Stimulated activated CD4-positive, alpha-beta T cell treated with anti-CD3 and anti-CD28 coated beads, Interleukin-15, amount 100 ng/mL, for 1 hour (primary cell): ENCODE data around the gene HSP90AB1.

Experiments used
- DNase-seq, 2 donors: peaks; one replicate each; pipeline ENCODE4 v3.0.0-alpha.2; 2020; ENCODE audit warnings: low read depth in 1 of 2, low spot score in 1 of 2

Gene HSP90AB1

GRCh38 chr6:44268095-44268628 lies 21.3 kb downstream of the HSP90AB1 start:
- peak in 1 of 2 donors; percentile 40 for DNase-seq

- no peak for DNase-seq
These were observed 22.4 kb downstream of the HSP90AB1 start for GRCh38 chr6:44269178-44269920.

- no peak for DNase-seq
These were observed 23.1 kb downstream of the HSP90AB1 start, which contains the start of gene TMEM151B for GRCh38 chr6:44269921-44270525. Gene TMEM151B, plus strand, starts transcription at chr6:44270450. Its CDS starts 293 bp downstream, at chr6:44270743.

GRCh38 chr6:44270526-44271405 lies 23.9 kb downstream of the HSP90AB1 start:
- DNase-seq: no peak

- DNase-seq: no peak
These were observed 24.5 kb downstream of the HSP90AB1 start for GRCh38 chr6:44271406-44271723.

GRCh38 chr6:44271914-44272313 lies 25.0 kb downstream of the HSP90AB1 start:
- no peak for DNase-seq

GRCh38 chr6:44272529-44272928 lies 25.6 kb downstream of the HSP90AB1 start:
- DNase-seq: no peak

GRCh38 chr6:44272999-44273566 lies 26.2 kb downstream of the HSP90AB1 start:
- DNase-seq: no peak

- no peak for DNase-seq
These were observed 26.7 kb downstream of the HSP90AB1 start for GRCh38 chr6:44273617-44274016.

GRCh38 chr6:44275271-44275748 lies 28.4 kb downstream of the HSP90AB1 start:
- no peak for DNase-seq

- no peak for DNase-seq
These were observed 29.1 kb downstream of the HSP90AB1 start for GRCh38 chr6:44275749-44276648.

GRCh38 chr6:44276667-44277640 lies 30.1 kb downstream of the HSP90AB1 start:
- DNase-seq: no peak

GRCh38 chr6:44277763-44278162 lies 30.9 kb downstream of the HSP90AB1 start:
- DNase-seq: no peak

- DNase-seq: no peak
These were observed 31.4 kb downstream of the HSP90AB1 start for GRCh38 chr6:44278315-44278714.

GRCh38 chr6:44278774-44279697 lies 32.1 kb downstream of the HSP90AB1 start:
- no peak for DNase-seq

- DNase-seq: no peak
These were observed 37.2 kb downstream of the HSP90AB1 start for GRCh38 chr6:44284121-44284520.

GRCh38 chr6:44284867-44285266 lies 38.0 kb downstream of the HSP90AB1 start:
- DNase-seq: no peak
